Naive B cell (primary cell): ENCODE data around the gene IWS1. TPM values are rescaled to one million over a fixed set of nuclear protein-coding genes. Genes with fewer than 3 reads are reported as not detected.

Experiments
- ATAC-seq, 2 donors: fragments of 150-1000 bp; cut with Tn5 transposase; 2 replicates each; pipeline ENCODE4 v1.10.0; 2021; ENCODE audit warnings: low read depth in 2 of 2, mild to moderate bottlenecking in 2 of 2, moderate library complexity in 2 of 2
- DNase-seq: peaks from one replicate; pipeline ENCODE4 v3.0.0; 2022
- H3K27ac Mint-ChIP-seq, 6 donors: one replicate each; pipeline ENCODE4 v1.8.0; 2020 to 2022; ENCODE audit warnings: mild to moderate bottlenecking in 6 of 6, mixed read lengths in 6 of 6, moderate library complexity in 5 of 6, inconsistent platforms in 2 of 6
- H3K27me3 Mint-ChIP-seq, 3 donors: one replicate each; pipeline ENCODE4 v1.8.0; 2021 to 2022; ENCODE audit warnings: mixed read lengths in 3 of 3, mild to moderate bottlenecking in 1 of 3
- H3K36me3 Mint-ChIP-seq, 2 donors: one replicate each; pipeline ENCODE4 v1.8.0; 2020 to 2022; ENCODE audit warnings: mixed read lengths in 2 of 2, inconsistent platforms in 1 of 2, mild to moderate bottlenecking in 1 of 2
- H3K4me1 Mint-ChIP-seq, 3 donors: one replicate each; pipeline ENCODE4 v1.8.0; 2020 to 2022; ENCODE audit warnings: mixed read lengths in 3 of 3, inconsistent platforms in 1 of 3, mild to moderate bottlenecking in 1 of 3, moderate library complexity in 1 of 3
- H3K4me3 Mint-ChIP-seq, 8 donors: one replicate each; pipeline ENCODE4 v1.8.0; 2020 to 2022; ENCODE audit warnings: mild to moderate bottlenecking in 8 of 8, mixed read lengths in 8 of 8, moderate library complexity in 8 of 8, inconsistent platforms in 2 of 8
- H3K9me3 Mint-ChIP-seq, 7 donors: one replicate each; pipeline ENCODE4 v1.8.0; 2020 to 2022; ENCODE audit warnings: mixed read lengths in 7 of 7, mild to moderate bottlenecking in 5 of 7, inconsistent platforms in 2 of 7, moderate library complexity in 1 of 7
- polyA plus RNA-seq, 6 donors: library from polyadenylated mRNA; unstranded; fragments of 300-500 nt; fragmentation: Illumina TruSeq; gene quantifications; one replicate each; pipeline ENCODE4 v1.2.3, GENCODE V29; 2021; ENCODE audit warnings: low read depth in 6 of 6

IWS1 gene
- polyA plus RNA-seq, 6 donors from 2014 or later, result 5.3 to 43.9 (median 19.1) TPM

DNA sequence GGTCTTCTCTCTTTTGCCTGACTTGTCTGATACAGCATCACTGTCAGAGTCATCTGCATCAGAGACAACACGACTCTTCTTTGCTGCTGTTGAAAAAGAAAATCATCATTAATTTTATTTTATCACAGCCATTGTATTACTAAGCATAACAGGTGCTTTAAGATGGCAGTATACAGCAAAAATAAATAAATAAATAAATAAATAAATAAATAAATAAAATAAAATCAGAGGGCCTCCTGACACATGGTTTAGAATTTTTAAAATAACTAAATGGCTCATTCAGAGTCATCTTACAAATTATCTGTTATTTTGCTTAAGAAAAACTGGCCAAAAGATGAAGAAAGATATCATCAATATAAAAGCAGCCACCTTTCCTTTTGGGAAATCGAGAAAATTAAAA, 22.8 kb downstream of the IWS1 start:
- ATAC-seq, result no peak
- H3K4me1 Mint-ChIP-seq, result peaks cover 8 to 18% (median 12%) of the 10 kb centered on the region in 3 donors
- DNase-seq, result no peak
- H3K27ac Mint-ChIP-seq, result peak overlapping the region in 1 of 6 donors; percentile 50
- no peaks in the 10 kb centered on the region for H3K27me3 Mint-ChIP-seq
- H3K9me3 Mint-ChIP-seq, result no peaks in the 10 kb centered on the region
- peaks cover 35 to 43% of the 10 kb centered on the region in 2 donors for H3K36me3 Mint-ChIP-seq
- H3K4me3 Mint-ChIP-seq, result no peak overlapping the region

DNA sequence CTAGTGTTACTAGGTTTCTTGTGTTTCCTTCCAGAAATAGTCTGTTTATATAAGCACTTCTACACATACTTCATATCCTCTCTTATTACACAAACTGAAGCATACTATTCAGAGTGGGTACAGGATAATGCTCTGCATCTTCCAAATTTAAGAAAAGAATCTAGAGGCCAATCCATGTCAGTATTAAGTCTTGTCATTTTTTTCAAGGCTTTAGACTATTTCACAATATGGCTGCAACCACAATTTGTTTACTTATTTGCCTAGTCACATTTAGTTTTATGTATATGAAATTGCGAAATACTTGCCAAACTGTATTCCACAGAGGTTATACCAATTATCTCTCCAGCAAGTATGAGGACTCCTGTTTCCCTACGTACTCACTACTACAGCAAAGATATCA, 27.9 kb downstream of the IWS1 start:
- DNase-seq, result no peak
- Mint-ChIP-seq H3K27me3 (no peaks in the 10 kb centered on the region), H3K4me3 (no peak overlapping the region), H3K36me3 (peaks cover 39 to 47% of the 10 kb centered on the region in 2 donors), H3K4me1 (peaks cover 0 to 15% (median 5%) of the 10 kb centered on the region in 3 donors), H3K27ac (peak overlapping the region in 2 of 6 donors; percentile 9 to 12), H3K9me3 (no peaks in the 10 kb centered on the region)
- ATAC-seq, result no peak

DNA sequence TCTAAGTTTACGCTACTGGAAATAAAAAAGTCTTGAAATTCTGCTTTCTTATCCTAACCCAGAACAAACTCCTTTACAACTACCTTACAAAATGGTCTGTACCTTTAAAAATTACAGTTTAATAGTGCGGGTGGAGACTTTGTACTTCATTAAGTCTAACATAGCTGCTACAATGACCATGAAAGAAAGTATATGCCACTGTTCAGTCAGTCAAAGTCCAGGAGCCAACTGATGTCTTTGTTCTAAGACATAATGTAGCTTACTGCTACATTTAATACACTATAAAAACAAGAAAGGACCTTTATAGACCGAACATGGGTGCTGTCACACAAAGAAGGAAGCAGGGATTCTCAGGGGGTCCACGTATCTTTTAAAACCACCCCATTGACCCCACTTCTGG, 36.0 kb downstream of the IWS1 start:
- H3K9me3 Mint-ChIP-seq, result no peaks in the 10 kb centered on the region
- H3K4me1 Mint-ChIP-seq, result peaks cover 4 to 15% (median 13%) of the 10 kb centered on the region in 3 donors
- peak overlapping the region in 1 of 6 donors; percentile 64 for H3K27ac Mint-ChIP-seq
- H3K27me3 Mint-ChIP-seq, result no peaks in the 10 kb centered on the region
- DNase-seq (no peak), ATAC-seq (no peak)
- H3K4me3 Mint-ChIP-seq, result no peak overlapping the region
- peaks cover 17 to 40% of the 10 kb centered on the region in 2 donors for H3K36me3 Mint-ChIP-seq

DNA sequence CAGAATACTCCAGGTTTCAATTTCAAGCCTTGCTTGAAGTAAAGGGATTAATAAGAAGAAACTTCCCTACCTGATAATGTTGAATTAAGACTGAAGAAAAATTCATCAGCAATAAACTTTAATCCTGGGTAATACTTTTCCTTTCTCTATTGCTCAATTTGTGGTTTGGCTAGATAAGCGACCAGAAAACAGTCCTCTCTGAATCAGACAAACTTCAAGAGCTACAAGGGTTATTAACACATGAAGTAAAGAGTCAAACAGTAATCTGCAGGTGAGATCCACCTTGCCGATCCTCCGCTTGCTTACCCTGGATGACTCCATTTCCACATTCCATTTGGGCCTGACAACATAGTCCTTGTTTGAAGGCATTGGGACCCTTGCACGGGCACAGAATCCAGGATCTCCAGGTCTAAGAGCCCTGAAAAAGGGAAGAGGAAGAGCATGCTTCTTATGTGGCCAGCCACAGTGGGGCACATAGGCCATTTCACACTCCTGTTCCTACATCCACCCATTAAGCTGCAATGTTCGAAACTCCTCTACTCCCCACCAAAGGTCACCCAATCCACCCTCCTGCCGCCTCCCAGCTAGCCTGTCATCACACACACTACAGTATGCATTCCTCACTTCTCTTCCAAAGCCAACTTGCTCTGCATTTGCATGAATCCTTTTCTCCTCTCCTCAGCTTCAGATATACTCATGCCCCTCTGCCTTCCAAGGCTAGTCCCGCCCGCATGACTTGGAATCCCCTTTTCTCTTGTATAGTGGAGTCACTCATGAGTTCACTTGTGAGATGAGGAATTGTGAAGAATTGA, 39.8 kb downstream of the IWS1 start:
- Mint-ChIP-seq H3K4me3 (no peak overlapping the region), H3K4me1 (peaks cover 4 to 19% (median 13%) of the 10 kb centered on the region in 3 donors), H3K27me3 (no peaks in the 10 kb centered on the region), H3K27ac (peak overlapping the region in 4 of 6 donors; percentile 61 to 71 (median 68)), H3K9me3 (no peaks in the 10 kb centered on the region), H3K36me3 (peaks cover 26 to 37% of the 10 kb centered on the region in 2 donors)
- DNase-seq, result no peak
- no peak for ATAC-seq

DNA sequence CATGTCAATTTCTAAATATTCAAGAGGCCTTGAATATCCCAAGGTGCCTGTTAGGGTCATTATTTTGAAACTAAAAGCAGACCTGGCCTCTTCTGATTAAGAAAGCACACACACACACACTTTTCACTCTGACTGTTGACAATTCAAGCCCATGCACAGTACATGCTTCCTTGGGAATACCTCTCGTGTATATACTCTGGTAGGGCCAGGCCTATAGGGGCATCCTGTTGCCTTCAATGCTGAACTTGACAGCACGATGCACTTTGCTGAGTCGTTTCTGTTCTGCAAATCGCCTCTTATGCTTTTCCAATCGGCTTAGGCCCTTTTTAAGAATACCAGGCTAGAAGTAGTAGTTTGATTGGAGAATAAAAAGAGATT, 40.6 kb downstream of the IWS1 start:
- no peaks in the 10 kb centered on the region for H3K9me3 Mint-ChIP-seq
- no peak for DNase-seq
- H3K4me1 Mint-ChIP-seq, result peaks cover 4 to 19% (median 13%) of the 10 kb centered on the region in 3 donors
- H3K27ac Mint-ChIP-seq, result peak overlapping the region in 5 of 6 donors; percentile 1 to 75 (median 61)
- H3K36me3 Mint-ChIP-seq, result peaks cover 26 to 34% of the 10 kb centered on the region in 2 donors
- no peaks in the 10 kb centered on the region for H3K27me3 Mint-ChIP-seq
- ATAC-seq, result no peak
- peak overlapping the region in 1 of 8 donors; percentile 5 for H3K4me3 Mint-ChIP-seq

DNA sequence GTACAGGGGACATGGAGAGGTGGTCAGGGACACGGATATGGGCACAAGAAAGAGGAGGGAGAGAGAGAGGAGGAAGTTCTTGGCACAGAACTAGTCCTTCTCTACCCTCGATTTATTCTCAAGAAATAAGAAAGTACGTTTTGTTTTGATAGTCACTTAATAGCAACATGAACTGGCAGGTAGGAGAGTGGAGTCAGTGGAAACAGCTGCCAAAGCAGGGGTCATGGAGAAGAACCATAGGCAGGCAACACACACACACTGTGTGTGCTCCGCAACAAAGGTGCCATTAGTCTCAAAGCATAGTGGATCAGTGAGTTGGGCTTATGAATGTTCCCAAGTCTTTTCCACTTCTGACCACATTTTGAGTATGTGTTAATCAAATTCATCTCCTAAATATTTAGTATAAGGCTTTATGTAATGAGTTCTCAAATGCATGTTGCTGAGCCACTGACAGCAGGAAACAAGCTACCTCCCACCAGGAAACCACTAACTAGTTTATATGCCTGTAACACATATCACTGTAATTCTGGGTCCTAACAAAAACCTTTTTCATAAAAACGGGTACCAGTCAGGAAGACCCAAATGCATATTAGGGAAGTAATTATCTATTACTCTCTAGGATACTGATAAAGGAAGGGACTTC, 41.1 kb downstream of the IWS1 start:
- no peak overlapping the region for H3K4me3 Mint-ChIP-seq
- H3K4me1 Mint-ChIP-seq, result peaks cover 4 to 19% (median 13%) of the 10 kb centered on the region in 3 donors
- H3K36me3 Mint-ChIP-seq, result peaks cover 26 to 35% of the 10 kb centered on the region in 2 donors
- H3K27ac Mint-ChIP-seq, result peak overlapping the region; percentile 17 to 96 (median 80)
- no peaks in the 10 kb centered on the region for H3K9me3 Mint-ChIP-seq
- no peak for DNase-seq
- no peak for ATAC-seq
- H3K27me3 Mint-ChIP-seq, result no peaks in the 10 kb centered on the region

DNA sequence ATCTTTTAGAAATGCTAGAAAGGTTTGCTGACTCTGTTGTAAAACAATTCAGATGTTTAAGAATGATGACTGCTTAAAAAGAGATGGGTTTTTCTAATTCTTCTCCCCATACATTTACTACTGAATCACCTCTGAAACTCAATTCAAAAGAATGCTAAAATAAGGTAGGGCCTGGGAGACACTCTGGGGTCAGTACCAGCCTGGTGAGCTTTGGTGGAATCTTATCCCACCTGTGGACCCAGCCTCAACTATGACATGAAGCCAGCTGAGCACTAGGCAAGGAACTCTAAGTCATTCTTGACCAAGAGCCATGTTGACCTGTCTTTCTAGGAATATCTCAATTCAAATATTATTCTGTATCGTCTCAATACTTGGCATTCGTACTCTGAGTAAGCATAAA, 44.3 kb downstream of the IWS1 start:
- H3K4me3 Mint-ChIP-seq, result no peak overlapping the region
- ATAC-seq, result no peak
- H3K27me3 Mint-ChIP-seq, result no peaks in the 10 kb centered on the region
- no peaks in the 10 kb centered on the region for H3K9me3 Mint-ChIP-seq
- DNase-seq, result no peak
- H3K36me3 Mint-ChIP-seq, result peaks cover 9 to 25% of the 10 kb centered on the region in 2 donors
- H3K27ac Mint-ChIP-seq, result peak overlapping the region in 2 of 6 donors; percentile 12
- H3K4me1 Mint-ChIP-seq, result peaks cover 0 to 10% (median 6%) of the 10 kb centered on the region in 3 donors

DNA sequence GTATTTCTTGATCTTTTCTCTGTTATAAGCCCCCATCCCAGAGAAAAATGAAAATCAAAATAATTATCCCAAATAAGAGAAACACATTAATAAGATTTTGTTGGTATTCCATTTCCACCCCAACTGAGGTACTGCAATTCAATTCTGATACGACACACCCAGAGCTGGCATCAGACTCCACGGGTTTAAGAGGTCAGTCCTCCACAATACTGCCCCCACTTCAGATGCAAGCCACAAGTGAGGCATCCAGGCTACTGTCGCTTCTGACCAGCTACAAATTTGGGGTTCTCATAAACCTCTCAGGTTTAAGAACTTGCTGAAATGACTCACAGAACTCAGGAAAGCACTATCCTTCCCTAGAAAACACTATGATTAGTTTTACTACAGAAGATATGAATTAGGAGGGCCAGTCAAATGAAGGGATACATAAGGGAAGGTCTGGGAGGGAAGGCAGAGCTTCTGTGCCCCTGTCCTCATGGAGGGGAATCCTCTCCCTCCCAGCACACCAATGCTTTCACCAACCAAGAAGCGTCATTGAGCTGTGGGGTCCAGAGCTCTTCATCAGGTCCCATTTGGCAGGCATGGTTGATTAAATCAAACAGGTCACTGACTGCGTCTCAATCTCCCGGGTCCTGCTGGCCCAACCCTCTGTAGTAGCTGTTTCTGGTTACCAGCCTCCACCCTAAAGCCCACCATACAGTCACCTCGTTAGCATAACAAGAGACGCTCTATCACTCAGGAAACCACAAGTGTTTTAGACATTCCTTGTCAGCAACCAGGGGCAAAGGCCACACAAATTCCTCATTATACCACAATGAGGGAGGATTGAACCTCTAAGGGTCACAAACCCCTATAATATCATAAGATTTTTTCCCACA, 46.2 kb downstream of the IWS1 start:
- ATAC-seq, result no peak
- Mint-ChIP-seq H3K36me3 (peaks cover 17 to 27% of the 10 kb centered on the region in 2 donors), H3K27ac (peak overlapping the region in 1 of 6 donors; percentile 61), H3K4me1 (peaks cover 0 to 6% (median 3%) of the 10 kb centered on the region in 3 donors), H3K9me3 (peaks cover 0 to 11% (median 5%) of the 10 kb centered on the region in 7 donors), H3K4me3 (no peak overlapping the region), H3K27me3 (no peaks in the 10 kb centered on the region)
- no peak for DNase-seq

DNA sequence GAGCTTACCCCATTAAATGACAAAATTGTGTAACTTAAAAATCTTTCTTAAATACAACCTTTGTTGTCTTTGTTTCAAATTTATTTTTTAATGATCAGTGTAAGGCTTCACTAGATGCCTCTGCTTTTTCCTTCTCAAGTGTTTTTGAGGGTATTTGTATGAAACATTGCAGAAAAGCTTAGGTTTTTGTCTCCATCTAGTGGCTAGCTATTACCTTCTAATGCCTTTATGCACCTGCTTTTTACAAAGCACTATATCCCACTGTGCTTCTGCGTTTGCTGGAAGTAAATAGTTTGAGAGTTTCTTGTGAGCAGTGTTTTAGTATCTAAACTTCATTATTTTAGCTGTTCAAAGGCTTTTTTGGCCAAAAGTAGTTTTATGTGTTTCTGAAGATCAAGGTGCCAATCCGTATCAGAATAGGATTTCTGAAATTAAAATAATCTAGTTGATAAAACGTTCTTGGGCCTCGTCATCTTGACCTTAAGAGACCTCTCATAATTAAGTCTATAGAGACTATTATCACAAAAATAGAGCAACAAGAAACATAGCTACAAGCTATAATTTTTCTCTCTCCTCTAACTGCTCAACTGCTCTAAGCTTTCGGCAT, 47.0 kb downstream of the IWS1 start:
- Mint-ChIP-seq H3K4me3 (no peak overlapping the region), H3K4me1 (peaks cover 0 to 6% (median 2%) of the 10 kb centered on the region in 3 donors), H3K9me3 (peaks cover 0 to 14% (median 5%) of the 10 kb centered on the region in 7 donors), H3K27me3 (no peaks in the 10 kb centered on the region), H3K36me3 (peaks cover 14 to 29% of the 10 kb centered on the region in 2 donors), H3K27ac (no peak overlapping the region)
- peak; percentile 29 for DNase-seq
- peak; percentile 55 to 75 for ATAC-seq

DNA sequence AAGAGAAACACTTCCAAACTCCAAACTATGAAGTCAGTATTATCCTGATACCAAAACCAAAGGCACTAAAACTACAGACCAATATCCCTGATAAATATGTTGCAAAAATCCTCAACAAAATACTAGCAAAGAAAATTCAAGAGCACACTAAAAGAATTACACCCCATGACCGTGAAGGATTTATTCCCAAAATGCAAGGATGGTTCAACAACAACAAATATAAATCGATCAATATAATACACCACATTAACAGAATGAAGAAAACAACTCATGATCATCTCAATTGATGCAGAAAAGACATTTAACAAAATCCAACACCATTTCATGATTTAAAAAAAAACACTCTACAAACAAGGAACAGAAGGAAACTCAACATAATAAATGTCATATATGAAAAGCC, 50.5 kb downstream of the IWS1 start:
- ATAC-seq (no peak), DNase-seq (no peak)
- peaks cover 0 to 14% (median 5%) of the 10 kb centered on the region in 7 donors for H3K9me3 Mint-ChIP-seq
- H3K4me3 Mint-ChIP-seq, result no peak overlapping the region
- peaks cover 14 to 15% of the 10 kb centered on the region in 2 donors for H3K36me3 Mint-ChIP-seq
- H3K27me3 Mint-ChIP-seq, result no peaks in the 10 kb centered on the region
- H3K27ac Mint-ChIP-seq, result peak overlapping the region in 2 of 6 donors; percentile 10 to 63
- H3K4me1 Mint-ChIP-seq, result peaks cover 2 to 11% (median 4%) of the 10 kb centered on the region in 3 donors

DNA sequence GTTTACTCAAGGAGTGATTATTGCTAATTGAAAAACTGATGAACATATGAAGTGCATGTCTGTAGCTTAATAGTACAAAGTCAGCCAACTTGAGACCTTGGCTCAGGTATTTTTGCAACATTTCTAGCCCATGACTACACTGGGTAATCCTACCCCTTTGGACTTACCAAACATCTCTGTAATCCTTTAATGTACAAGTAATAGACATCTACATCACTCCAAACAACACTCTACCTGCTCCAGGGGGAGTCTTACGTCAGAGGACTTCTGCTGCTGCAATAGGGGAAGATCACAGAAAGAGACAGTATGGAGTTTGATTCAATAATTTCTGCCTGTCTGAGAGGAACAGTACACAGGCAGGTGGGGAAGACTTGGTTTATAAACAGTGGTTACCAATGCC, 54.0 kb downstream of the IWS1 start:
- Mint-ChIP-seq H3K27ac (peak overlapping the region in 1 of 6 donors; percentile 30), H3K27me3 (no peaks in the 10 kb centered on the region), H3K4me1 (peaks cover 2 to 11% (median 4%) of the 10 kb centered on the region in 3 donors), H3K36me3 (peaks cover 17 to 30% of the 10 kb centered on the region in 2 donors), H3K9me3 (peaks cover 0 to 14% (median 5%) of the 10 kb centered on the region in 7 donors), H3K4me3 (no peak overlapping the region)
- ATAC-seq (no peak), DNase-seq (no peak)

DNA sequence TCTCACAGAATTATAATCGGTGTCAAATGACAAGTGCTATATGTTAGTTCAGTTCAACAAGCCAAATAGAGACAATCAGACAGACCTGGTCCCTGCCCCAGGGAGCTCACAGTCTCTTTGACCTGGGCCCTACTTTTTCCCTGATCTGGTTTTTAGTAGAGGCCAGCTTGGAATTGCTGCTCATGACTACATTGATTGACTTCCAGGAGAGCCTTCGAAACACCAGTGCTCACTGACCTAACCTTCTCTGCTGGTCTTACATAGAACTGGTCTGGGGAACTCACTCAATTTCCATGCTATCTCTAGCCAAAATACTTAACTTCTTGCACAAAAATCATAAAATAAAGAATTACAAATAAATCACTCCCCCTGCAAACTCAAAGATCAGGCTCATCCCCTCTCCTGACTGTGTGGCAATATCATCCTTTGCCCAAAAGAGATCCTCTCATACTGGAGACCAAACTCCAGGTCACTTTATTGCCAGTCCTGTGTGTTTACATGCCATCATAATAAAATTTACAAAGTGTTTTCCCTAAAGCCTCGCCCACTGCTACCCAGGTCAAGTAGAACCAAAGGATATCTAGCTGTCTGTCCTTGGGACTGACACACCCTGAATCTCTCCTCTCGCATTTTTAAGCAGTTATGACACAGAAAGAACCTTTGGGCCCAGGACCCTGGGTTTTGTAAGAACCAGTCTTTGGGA, 54.9 kb downstream of the IWS1 start:
- Mint-ChIP-seq H3K36me3 (peaks cover 17 to 30% of the 10 kb centered on the region in 2 donors), H3K4me3 (no peak overlapping the region), H3K4me1 (peaks cover 2 to 11% (median 4%) of the 10 kb centered on the region in 3 donors), H3K27ac (peak overlapping the region in 2 of 6 donors; percentile 33 to 37), H3K9me3 (peaks cover 0 to 14% (median 5%) of the 10 kb centered on the region in 7 donors), H3K27me3 (no peaks in the 10 kb centered on the region)
- no peak for ATAC-seq
- DNase-seq, result no peak
